HepG2 (cell line): ENCODE results near the gene SETD1A. TPM values are rescaled to one million over a fixed set of nuclear protein-coding genes. Genes with fewer than 3 reads are reported as not detected.

Experiments used
- AGO1 ChIP-seq: fragments of 200-400 bp; formaldehyde crosslinking; IDR thresholded peaks from 2 replicates; pipeline ENCODE4 v1.6.1; 2017; ENCODE audit warnings: mild to moderate bottlenecking, low read depth, low read length, moderate library complexity; ENCODE audit not compliant: poor library complexity, severe bottlenecking
- HNRNPH1 ChIP-seq: fragments of 200-400 bp; formaldehyde crosslinking; optimal IDR thresholded peaks from 2 replicates; pipeline ENCODE3; 2017; ENCODE audit warnings: mild to moderate bottlenecking, low read depth, low read length
- HOXA7 ChIP-seq: sonication (generic); formaldehyde crosslinking; IDR thresholded peaks from 2 replicates; pipeline ENCODE4 v1.8.1; 2022; ENCODE audit warnings: mild to moderate bottlenecking, missing genetic modification reagents, moderate library complexity
- MAFF ChIP-seq: IDR thresholded peaks from 2 replicates; pipeline ENCODE4 v1.6.1; 2011; ENCODE audit warnings: low read depth, low read length, improper control_type of control experiment
- RBM39 ChIP-seq: fragments of 200-400 bp; formaldehyde crosslinking; IDR thresholded peaks from one replicate; pipeline ENCODE4 v1.6.1; 2018; ENCODE audit warnings: antibody characterized with exemption, mild to moderate bottlenecking, low read depth, low read length; ENCODE audit not compliant: poor library complexity, severe bottlenecking
- SMYD3 ChIP-seq: sonication (generic); formaldehyde crosslinking; IDR thresholded peaks from 2 replicates; pipeline ENCODE4 v1.8.1; 2023; ENCODE audit warnings: mild to moderate bottlenecking, missing genetic modification reagents
- ZNF160 ChIP-seq: sonication (generic); formaldehyde crosslinking; IDR thresholded peaks from 2 replicates; pipeline ENCODE4 v1.8.0; 2022; ENCODE audit warnings: mild to moderate bottlenecking, inconsistent platforms, missing genetic modification reagents
- polyA plus RNA-seq, 8 experiments: library from polyadenylated mRNA; depleted of rRNA in 3 of 8; stranded (reverse) in 7 of 8; unstranded in 1 of 8; fragments of >200 nt; fragmentation: Illumina TruSeq in 4 of 8; extraction: Trizol in 4 of 8; gene quantifications; 2 replicates each; pipeline versions ENCODE4 v1.2.1 to v1.2.3, GENCODE V29; 2011 to 2016; ENCODE audit warnings: low read depth in 4 of 8, missing spikeins in 1 of 8, mixed read lengths in 1 of 8; ENCODE audit not compliant: insufficient read depth in 1 of 8
- total RNA-seq, 5 experiments: library from RNA; depleted of rRNA; stranded (reverse); fragments of >200 nt; fragmentation: Illumina TruSeq; extraction: Trizol; gene quantifications; 2 replicates each; pipeline ENCODE4 v1.2.3, GENCODE V29; 2016; ENCODE audit warnings: low read depth in 1 of 5
- TF ChIP-seq, protein P1 (sequence below): sonication (generic); formaldehyde crosslinking; IDR thresholded peaks from one replicate; pipeline ENCODE4 v1.5.1; 2020; ENCODE audit warnings: mild to moderate bottlenecking, missing genetic modification reagents; ENCODE audit errors: not compliant biosample characterization
- TF ChIP-seq, protein P2 (sequence below): IDR thresholded peaks from 2 replicates; pipeline ENCODE4 v1.6.1; 2016; ENCODE audit warnings: low read depth, missing genetic modification reagents, missing compliant biosample characterization
- TF ChIP-seq, protein P3 (sequence below): sonication (generic); formaldehyde crosslinking; IDR thresholded peaks from 2 replicates; pipeline ENCODE4 v1.8.0; 2022; ENCODE audit warnings: mild to moderate bottlenecking, missing genetic modification reagents, borderline replicate concordance

SETD1A gene
- total and polyA plus RNA-seq, 2 of the 13 experiments (the other 11 are each of a cell fraction or from before 2014, with no cell fraction given), result 3.8 to 5.6 TPM

DNA sequence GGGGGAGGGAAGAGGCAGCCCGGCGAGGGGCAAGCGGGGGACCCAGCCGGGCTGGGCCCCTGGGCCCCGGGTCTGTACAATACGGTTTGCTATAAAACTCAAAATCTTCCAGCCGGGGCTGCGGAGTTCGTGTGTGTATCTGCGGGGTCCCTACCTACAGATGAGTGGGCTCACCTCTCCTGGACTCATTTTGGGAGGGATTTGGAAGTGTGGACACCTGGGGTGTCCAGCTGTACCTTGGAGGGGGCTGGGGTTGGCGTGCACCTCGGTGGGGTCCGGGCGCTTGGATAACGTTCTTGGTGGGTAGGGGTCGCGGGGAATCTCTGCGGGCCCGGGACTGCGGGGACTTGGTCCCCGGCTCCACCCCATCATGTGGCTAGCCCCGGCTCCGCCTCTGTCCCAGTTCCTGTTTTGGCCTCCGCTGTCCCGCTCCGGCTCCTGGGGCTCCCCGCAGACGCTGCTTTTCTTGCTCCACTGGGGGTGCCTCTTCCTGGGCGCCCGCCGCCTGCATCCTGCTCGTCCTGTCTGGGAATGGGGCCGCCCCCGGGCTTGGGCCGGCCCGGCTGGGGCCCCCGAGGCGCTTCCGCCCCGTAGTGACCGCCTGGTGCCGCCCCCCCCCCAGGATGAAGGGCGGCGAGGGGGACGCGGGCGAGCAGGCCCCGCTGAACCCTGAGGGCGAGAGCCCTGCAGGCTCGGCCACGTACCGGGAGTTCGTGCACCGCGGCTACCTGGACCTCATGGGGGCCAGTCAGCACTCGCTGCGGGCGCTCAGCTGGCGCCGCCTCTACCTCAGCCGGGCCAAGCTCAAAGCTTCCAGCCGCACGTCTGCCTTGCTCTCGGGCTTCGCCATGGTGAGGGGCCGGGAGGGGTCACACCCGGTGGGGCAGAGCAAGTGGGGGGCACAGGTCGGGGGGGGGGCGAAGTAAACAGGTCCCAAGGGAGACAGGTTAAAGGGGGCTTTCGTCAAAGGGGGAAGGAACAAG, 8.6 kb upstream of the SETD1A start, which contains the start of gene ORAI3 (continued):
- TF ChIP-seq, protein P1, sequence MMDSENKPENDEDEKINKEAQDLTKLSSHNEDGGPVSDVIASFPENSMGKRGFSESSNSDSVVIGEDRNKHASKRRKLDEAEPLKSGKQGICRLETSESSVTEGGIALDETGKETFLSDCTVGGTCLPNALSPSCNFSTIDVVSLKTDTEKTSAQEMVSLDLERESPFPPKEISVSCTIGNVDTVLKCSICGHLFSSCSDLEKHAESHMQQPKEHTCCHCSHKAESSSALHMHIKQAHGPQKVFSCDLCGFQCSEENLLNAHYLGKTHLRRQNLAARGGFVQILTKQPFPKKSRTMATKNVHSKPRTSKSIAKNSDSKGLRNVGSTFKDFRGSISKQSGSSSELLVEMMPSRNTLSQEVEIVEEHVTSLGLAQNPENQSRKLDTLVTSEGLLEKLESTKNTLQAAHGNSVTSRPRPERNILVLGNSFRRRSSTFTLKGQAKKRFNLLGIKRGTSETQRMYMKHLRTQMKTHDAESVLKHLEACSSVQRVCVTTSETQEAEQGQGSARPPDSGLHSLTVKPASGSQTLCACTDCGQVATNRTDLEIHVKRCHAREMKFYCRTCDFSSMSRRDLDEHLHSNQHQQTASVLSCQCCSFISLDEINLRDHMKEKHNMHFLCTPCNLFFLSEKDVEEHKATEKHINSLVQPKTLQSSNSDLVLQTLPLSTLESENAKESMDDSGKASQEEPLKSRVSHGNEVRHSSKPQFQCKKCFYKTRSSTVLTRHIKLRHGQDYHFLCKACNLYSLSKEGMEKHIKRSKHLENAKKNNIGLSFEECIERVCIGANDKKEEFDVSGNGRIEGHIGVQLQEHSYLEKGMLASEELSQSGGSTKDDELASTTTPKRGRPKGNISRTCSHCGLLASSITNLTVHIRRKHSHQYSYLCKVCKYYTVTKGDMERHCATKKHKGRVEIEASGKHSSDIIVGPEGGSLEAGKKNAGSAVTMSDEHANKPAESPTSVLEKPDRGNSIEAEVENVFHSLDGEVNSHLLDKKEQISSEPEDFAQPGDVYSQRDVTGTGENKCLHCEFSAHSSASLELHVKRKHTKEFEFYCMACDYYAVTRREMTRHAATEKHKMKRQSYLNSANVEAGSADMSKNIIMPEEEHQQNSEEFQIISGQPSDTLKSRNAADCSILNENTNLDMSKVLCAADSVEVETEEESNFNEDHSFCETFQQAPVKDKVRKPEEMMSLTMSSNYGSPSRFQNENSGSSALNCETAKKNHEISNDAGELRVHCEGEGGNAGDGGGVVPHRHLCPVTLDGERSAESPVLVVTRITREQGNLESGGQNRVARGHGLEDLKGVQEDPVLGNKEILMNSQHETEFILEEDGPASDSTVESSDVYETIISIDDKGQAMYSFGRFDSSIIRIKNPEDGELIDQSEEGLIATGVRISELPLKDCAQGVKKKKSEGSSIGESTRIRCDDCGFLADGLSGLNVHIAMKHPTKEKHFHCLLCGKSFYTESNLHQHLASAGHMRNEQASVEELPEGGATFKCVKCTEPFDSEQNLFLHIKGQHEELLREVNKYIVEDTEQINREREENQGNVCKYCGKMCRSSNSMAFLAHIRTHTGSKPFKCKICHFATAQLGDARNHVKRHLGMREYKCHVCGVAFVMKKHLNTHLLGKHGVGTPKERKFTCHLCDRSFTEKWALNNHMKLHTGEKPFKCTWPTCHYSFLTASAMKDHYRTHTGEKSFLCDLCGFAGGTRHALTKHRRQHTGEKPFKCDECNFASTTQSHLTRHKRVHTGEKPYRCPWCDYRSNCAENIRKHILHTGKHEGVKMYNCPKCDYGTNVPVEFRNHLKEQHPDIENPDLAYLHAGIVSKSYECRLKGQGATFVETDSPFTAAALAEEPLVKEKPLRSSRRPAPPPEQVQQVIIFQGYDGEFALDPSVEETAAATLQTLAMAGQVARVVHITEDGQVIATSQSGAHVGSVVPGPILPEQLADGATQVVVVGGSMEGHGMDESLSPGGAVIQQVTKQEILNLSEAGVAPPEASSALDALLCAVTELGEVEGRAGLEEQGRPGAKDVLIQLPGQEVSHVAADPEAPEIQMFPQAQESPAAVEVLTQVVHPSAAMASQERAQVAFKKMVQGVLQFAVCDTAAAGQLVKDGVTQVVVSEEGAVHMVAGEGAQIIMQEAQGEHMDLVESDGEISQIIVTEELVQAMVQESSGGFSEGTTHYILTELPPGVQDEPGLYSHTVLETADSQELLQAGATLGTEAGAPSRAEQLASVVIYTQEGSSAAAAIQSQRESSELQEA (CRISPR knock-in tag), result no peak
- TF ChIP-seq, protein P2, sequence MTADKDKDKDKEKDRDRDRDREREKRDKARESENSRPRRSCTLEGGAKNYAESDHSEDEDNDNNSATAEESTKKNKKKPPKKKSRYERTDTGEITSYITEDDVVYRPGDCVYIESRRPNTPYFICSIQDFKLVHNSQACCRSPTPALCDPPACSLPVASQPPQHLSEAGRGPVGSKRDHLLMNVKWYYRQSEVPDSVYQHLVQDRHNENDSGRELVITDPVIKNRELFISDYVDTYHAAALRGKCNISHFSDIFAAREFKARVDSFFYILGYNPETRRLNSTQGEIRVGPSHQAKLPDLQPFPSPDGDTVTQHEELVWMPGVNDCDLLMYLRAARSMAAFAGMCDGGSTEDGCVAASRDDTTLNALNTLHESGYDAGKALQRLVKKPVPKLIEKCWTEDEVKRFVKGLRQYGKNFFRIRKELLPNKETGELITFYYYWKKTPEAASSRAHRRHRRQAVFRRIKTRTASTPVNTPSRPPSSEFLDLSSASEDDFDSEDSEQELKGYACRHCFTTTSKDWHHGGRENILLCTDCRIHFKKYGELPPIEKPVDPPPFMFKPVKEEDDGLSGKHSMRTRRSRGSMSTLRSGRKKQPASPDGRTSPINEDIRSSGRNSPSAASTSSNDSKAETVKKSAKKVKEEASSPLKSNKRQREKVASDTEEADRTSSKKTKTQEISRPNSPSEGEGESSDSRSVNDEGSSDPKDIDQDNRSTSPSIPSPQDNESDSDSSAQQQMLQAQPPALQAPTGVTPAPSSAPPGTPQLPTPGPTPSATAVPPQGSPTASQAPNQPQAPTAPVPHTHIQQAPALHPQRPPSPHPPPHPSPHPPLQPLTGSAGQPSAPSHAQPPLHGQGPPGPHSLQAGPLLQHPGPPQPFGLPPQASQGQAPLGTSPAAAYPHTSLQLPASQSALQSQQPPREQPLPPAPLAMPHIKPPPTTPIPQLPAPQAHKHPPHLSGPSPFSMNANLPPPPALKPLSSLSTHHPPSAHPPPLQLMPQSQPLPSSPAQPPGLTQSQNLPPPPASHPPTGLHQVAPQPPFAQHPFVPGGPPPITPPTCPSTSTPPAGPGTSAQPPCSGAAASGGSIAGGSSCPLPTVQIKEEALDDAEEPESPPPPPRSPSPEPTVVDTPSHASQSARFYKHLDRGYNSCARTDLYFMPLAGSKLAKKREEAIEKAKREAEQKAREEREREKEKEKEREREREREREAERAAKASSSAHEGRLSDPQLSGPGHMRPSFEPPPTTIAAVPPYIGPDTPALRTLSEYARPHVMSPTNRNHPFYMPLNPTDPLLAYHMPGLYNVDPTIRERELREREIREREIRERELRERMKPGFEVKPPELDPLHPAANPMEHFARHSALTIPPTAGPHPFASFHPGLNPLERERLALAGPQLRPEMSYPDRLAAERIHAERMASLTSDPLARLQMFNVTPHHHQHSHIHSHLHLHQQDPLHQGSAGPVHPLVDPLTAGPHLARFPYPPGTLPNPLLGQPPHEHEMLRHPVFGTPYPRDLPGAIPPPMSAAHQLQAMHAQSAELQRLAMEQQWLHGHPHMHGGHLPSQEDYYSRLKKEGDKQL (CRISPR knock-in tag), result no peak; the same call in 1 of the 2 replicates
- TF ChIP-seq AGO1 (peak; percentile 99), SMYD3 (0 out of 2 replicates have a peak, but pooled peaks have one; percentile 2), MAFF (no peak), RBM39 (peak; percentile 39), HOXA7 (CRISPR knock-in tag) (no peak), ZNF160 (no peak), HNRNPH1 (no peak)
- TF ChIP-seq, protein P3, sequence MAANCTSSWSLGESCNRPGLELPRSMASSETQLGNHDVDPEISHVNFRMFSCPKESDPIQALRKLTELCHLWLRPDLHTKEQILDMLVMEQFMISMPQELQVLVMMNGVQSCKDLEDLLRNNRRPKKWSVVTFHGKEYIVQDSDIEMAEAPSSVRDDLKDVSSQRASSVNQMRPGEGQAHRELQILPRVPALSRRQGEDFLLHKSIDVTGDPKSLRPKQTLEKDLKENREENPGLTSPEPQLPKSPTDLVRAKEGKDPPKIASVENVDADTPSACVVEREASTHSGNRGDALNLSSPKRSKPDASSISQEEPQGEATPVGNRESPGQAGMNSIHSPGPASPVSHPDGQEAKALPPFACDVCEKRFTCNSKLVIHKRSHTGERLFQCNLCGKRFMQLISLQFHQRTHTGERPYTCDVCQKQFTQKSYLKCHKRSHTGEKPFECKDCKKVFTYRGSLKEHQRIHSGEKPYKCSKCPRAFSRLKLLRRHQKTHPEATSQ (CRISPR knock-in tag), result no peak
